COLO668 (cell line): ENCODE measurements around the gene KCTD12.

Experiments used
- DNase-seq: peaks from one replicate; lab custom pipeline; 2025; ENCODE audit not compliant: unreplicated experiment; lab: John Stamatoyannopoulos, UW

Gene KCTD12

GRCh38 chr13:76888421-76888820 lies 2.2 kb upstream of the KCTD12 start:
- DNase-seq, result no peak

- DNase-seq, result no peak
Observed at GRCh38 chr13:76887076-76887563, 915 bp upstream of the KCTD12 start.

- no peak for DNase-seq
Observed at GRCh38 chr13:76886005-76886291, 257 bp downstream of the KCTD12 start.

- peak; percentile 97 for DNase-seq
Observed at GRCh38 chr13:76885203-76886004, 801 bp downstream of the KCTD12 start.

DNA sequence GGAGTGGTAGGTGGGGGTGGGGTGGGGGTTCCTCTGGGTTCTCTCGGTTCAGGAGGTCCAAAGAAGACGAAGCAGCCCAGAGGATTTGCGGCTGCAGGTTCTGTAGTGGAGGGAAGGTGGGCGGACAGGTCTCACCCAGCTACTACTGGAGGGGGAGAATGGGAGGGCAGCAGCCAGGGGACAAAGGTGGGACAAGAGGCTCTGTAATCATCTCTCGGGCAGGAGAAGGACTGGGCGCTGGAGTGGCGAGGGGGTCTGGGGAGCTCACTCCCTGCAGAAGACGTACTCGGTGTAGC lies 1.4 kb downstream of the KCTD12 start:
- no peak for DNase-seq

DNA sequence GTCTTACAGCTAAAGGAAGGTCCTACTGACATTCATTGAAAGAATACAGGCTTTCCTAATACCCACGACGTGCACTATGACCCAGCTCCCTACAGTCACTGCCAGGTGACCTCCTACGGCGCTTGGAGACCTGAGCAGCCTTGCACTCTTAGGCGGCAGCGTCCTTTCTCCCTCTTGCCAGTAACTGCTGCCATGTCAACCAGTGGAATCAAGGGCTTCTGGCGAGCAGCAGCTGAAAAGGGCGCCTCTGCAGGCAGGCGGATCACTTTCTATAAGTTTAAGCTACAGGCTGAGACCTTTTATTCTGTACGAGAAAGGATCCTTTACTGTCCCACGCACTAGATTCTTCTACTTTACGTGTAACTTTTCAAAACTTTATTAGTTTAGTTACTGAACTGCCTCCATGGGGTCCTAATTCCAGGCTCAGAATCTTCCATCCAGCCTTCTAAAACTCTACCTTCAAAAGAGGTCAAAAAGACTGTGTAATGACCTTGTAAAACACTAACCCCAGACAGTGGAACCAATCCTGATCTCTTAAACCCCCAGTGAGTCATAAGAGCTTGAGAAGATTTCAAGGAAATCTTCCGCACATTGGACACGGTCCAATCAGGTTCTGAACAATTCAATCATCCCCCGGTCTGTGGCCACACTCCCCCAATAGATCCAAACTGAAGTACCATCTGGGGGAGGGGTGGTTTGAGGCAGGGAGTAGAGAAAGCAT lies 1.9 kb downstream of the KCTD12 start:
- peak; percentile 91 for DNase-seq

GRCh38 chr13:76883236-76883635 lies 3.0 kb downstream of the KCTD12 start:
- DNase-seq, result no peak

GRCh38 chr13:76882431-76882830 lies 3.8 kb downstream of the KCTD12 start:
- no peak for DNase-seq

DNA sequence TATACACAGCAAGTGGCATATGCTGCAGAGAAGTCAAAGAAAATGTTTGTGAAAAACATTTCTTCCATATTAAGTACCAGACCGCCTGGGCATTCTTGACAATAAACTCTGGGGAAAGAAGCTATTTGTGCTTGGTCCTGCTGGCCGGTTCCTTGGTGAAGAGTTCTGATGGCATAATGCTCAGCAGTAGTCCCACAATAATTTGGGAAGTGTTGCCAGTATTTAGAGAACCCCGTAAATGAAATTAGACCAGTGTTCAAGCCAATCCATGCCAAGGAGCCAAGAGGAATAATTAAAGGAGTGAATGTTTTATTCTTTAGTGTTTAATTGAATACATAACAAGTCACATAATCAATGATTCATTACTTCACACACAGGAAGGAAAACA lies 6.3 kb downstream of the KCTD12 start:
- DNase-seq, result no peak

- DNase-seq, result no peak
Observed at GRCh38 chr13:76879203-76879882, 6.9 kb downstream of the KCTD12 start.

DNA sequence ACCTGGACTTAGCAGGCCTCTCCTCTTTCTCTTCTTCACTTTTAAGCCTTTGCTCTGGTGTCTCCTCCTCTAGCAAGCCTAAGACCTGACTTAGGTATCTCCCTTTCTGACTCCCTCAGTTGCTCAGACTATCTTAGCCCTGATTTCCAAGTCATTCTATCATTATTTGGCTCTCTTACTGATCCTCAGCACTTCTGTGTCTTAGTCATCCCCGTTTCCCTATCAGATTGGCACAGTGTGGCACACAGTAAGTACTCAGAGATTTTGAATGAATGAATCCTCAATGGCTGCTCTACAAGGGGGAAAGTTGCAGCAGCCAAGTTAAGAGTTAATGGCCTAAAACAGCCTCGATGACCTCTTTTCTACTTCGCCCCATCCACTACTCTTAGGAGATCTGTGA lies 8.2 kb downstream of the KCTD12 start:
- DNase-seq, result no peak

- no peak for DNase-seq
Observed at GRCh38 chr13:76875271-76875815, 10.9 kb downstream of the KCTD12 start.

- no peak for DNase-seq
Observed at GRCh38 chr13:76874479-76874878, 11.7 kb downstream of the KCTD12 start.

GRCh38 chr13:76873445-76873844 lies 12.8 kb downstream of the KCTD12 start:
- no peak for DNase-seq

DNA sequence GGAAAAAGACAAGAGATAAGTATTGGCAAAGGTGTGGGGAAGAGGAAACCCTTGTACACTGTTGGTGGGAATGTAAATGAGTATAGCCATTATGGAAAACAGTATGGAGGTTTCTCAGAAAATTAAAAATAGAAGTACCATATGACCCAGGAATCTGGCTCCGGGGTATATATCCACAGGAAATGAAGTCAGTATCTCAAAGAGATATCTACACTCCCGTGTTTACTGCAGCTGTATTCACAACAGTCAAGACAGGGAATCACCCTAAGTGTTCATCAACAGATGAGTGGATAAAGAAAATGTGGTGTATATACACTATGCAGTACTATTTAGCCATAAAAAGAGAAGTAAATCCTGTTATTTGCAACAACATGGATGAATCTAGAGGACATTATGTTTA lies 13.5 kb downstream of the KCTD12 start:
- no peak for DNase-seq

- DNase-seq, result no peak
Observed at GRCh38 chr13:76871432-76871831, 14.8 kb downstream of the KCTD12 start.

GRCh38 chr13:76868371-76868770 lies 17.8 kb downstream of the KCTD12 start:
- DNase-seq, result no peak

- DNase-seq, result no peak
Observed at GRCh38 chr13:76865996-76866503, 20.2 kb downstream of the KCTD12 start.

- DNase-seq, result no peak
Observed at GRCh38 chr13:76865109-76865508, 21.1 kb downstream of the KCTD12 start.

DNA sequence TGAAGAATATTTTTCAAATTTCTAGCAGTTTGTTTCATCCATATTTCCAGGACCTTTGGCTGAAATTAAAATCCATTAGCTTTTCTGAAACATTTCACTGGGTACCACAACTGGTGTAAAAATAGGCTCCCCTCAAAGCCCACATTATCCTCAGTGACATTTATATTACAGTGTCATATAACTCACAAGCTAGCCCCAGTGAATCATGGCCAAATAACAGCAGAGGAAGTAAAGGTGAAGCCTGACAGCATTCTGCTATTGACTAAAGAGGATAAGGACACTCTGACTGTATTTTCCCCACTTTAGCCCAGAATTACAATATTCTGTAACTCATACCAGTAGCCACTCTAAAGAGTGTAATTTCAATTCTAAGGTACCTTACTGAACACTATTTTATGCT lies 21.9 kb downstream of the KCTD12 start:
- DNase-seq, result no peak

- no peak for DNase-seq
Observed at GRCh38 chr13:76863022-76863421, 23.2 kb downstream of the KCTD12 start.

GRCh38 chr13:76861859-76862258 lies 24.3 kb downstream of the KCTD12 start:
- DNase-seq, result no peak
